Neural cell (in vitro differentiated cells): ENCODE results near the gene PTGIR. TPM values are rescaled to one million over a fixed set of nuclear protein-coding genes. Genes with fewer than 3 reads are reported as not detected.

Experiments used
- H2AFZ ChIP-seq: fragments of 200-600, 300-800 bp; sonication (generic), shearing (Covaris generic); 2 replicates; pipeline ENCODE4 v1.6.0; 2014; ENCODE audit warnings: low read depth, mild to moderate bottlenecking, antibody characterized with exemption, low read length, moderate library complexity
- H3F3A ChIP-seq: fragments of 200-600 bp; shearing (Covaris generic); 2 replicates; pipeline ENCODE4 v1.6.1; 2016; ENCODE audit warnings: mild to moderate bottlenecking, moderate library complexity, mixed read lengths, antibody characterized with exemption, low read length; ENCODE audit not compliant: insufficient read depth, poor library complexity, severe bottlenecking
- H3K27ac ChIP-seq: fragments of 200-600, 300-800 bp; sonication (generic), shearing (Covaris generic); 2 replicates; pipeline ENCODE4 v1.5.1; 2014; ENCODE audit warnings: mild to moderate bottlenecking, low read length, moderate library complexity
- H3K27me3 ChIP-seq: fragments of 300-800, 200-600 bp; sonication (generic), shearing (Covaris generic); 2 replicates; pipeline ENCODE4 v1.6.0; 2014; ENCODE audit warnings: mild to moderate bottlenecking, low read depth, low read length, moderate library complexity; ENCODE audit not compliant: insufficient read depth
- H3K36me3 ChIP-seq: fragments of 300-800, 200-600 bp; sonication (generic), shearing (Covaris generic); 2 replicates; pipeline ENCODE4 v1.5.1; 2014; ENCODE audit warnings: mild to moderate bottlenecking, antibody characterized with exemption, low read length, moderate library complexity; ENCODE audit not compliant: insufficient read depth
- H3K4me2 ChIP-seq: fragments of 300-800, 200-600 bp; sonication (generic), shearing (Covaris generic); 2 replicates; pipeline ENCODE4 v1.6.0; 2014; ENCODE audit warnings: mild to moderate bottlenecking, low read length
- H3K4me3 ChIP-seq: fragments of 300-800, 200-600 bp; sonication (generic), shearing (Covaris generic); 2 replicates; pipeline ENCODE4 v1.5.1; 2014; ENCODE audit warnings: mild to moderate bottlenecking, low read length, moderate library complexity
- H3K79me2 ChIP-seq: fragments of 200-600 bp; shearing (Covaris generic); replicated peaks from 2 replicates; pipeline ENCODE4 v1.6.0; 2014; ENCODE audit warnings: mild to moderate bottlenecking, low read length, moderate library complexity; ENCODE audit not compliant: insufficient read depth
- H3K9ac ChIP-seq: fragments of 300-800, 200-600 bp; sonication (generic), shearing (Covaris generic); 2 replicates; pipeline ENCODE4 v1.6.1; 2016; ENCODE audit warnings: mild to moderate bottlenecking, low read length, mixed read lengths
- H3K9me2 ChIP-seq: fragments of 200-600 bp; shearing (Covaris generic); 2 replicates; pipeline ENCODE4 v1.6.1; 2016; ENCODE audit warnings: mild to moderate bottlenecking, low read length, mixed read lengths; ENCODE audit not compliant: insufficient read depth
- H3K9me3 ChIP-seq: fragments of 200-600, 300-800 bp; sonication (generic), shearing (Covaris generic); 2 replicates; pipeline ENCODE4 v1.6.1; 2016; ENCODE audit warnings: mild to moderate bottlenecking, mixed run types, low read length, moderate library complexity, mixed read lengths
- H4K20me1 ChIP-seq: fragments of 200-600 bp; shearing (Covaris generic); 2 replicates; pipeline ENCODE4 v1.6.1; 2016; ENCODE audit warnings: mild to moderate bottlenecking, mixed run types; ENCODE audit not compliant: insufficient read depth
- EP300 ChIP-seq: fragments of 450-650 bp; conservative IDR thresholded peaks from 2 replicates; pipeline ENCODE4 v1.6.1; 2014; ENCODE audit warnings: antibody characterized with exemption, mild to moderate bottlenecking, moderate library complexity; ENCODE audit not compliant: poor library complexity, severe bottlenecking
- EZH2 ChIP-seq: fragments of 200-600, 300-800 bp; shearing (Covaris generic), sonication (generic); IDR thresholded peaks from 2 replicates; pipeline ENCODE4 v1.6.1; 2014; ENCODE audit warnings: antibody characterized with exemption, low read length, borderline replicate concordance, mild to moderate bottlenecking; ENCODE audit not compliant: insufficient read depth, poor library complexity, severe bottlenecking
- MXI1 ChIP-seq: fragments of 450-650 bp; conservative IDR thresholded peaks from 2 replicates; pipeline ENCODE4 v1.6.1; 2014; ENCODE audit warnings: antibody characterized with exemption, mild to moderate bottlenecking; ENCODE audit not compliant: poor library complexity, severe bottlenecking
- POLR2AphosphoS5 ChIP-seq: IDR thresholded peaks from 2 replicates; pipeline ENCODE4 v1.6.1; 2012
- RAD21 ChIP-seq: fragments of 450-650 bp; conservative IDR thresholded peaks from 2 replicates; pipeline ENCODE4 v1.6.1; 2014; ENCODE audit warnings: antibody characterized with exemption, mild to moderate bottlenecking, moderate library complexity
- SMC3 ChIP-seq: fragments of 450-650 bp; conservative IDR thresholded peaks from 2 replicates; pipeline ENCODE4 v1.6.1; 2014; ENCODE audit warnings: antibody characterized with exemption, mild to moderate bottlenecking, moderate library complexity; ENCODE audit not compliant: poor library complexity
- TAF1 ChIP-seq: IDR thresholded peaks from 2 replicates; pipeline ENCODE4 v1.6.1; 2012; ENCODE audit warnings: low read depth
- polyA plus RNA-seq: library from polyadenylated mRNA; depleted of rRNA; stranded (reverse); fragments of >200 nt; gene quantifications from 2 replicates; pipeline ENCODE4 v1.2.3, GENCODE V29; 2014
- TF ChIP-seq, protein P1 (sequence below): IDR thresholded peaks from 2 replicates; pipeline ENCODE4 v1.6.1; 2012; ENCODE audit warnings: borderline replicate concordance
- TF ChIP-seq, protein P2 (sequence below): fragments of 450-650 bp; IDR thresholded peaks from 2 replicates; pipeline ENCODE4 v1.5.1; 2014; ENCODE audit warnings: antibody characterized with exemption, mild to moderate bottlenecking, moderate library complexity; ENCODE audit not compliant: poor library complexity, severe bottlenecking

Gene PTGIR
- polyA plus RNA-seq, 1 donor from 2014 or later: not detected

DNA sequence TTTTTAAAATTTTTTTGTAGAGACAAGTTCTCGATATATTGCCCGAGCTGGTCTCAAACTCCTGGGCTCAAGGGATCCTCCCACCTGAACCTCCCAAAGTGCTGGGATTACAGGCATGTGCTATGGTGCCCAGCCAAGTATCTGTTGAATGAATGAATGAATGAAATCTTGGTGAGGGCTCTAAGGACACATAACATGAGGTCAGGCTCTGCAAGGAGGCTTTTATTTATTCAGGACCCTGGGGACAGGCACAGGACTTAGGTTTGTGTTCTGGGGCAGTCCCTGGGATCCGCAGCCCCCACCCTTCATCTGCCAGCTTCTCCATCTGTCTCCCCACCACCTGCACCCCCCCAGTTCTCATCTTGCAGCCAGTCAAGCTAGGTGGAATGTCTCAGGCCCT is 4.6 kb downstream of the PTGIR start:
- Histone ChIP-seq H3K79me2 (no peaks in the 10 kb centered on the region), H3K27ac (no peak overlapping the region), H3K27me3 (no peaks in the 10 kb centered on the region), H3F3A (no peaks in the 10 kb centered on the region), H3K4me2 (no peak overlapping the region), H3K9me2 (no peaks in the 10 kb centered on the region), H3K36me3 (no peaks in the 10 kb centered on the region), H2AFZ (no peak overlapping the region), H3K9ac (no peak overlapping the region), H3K9me3 (no peaks in the 10 kb centered on the region), H4K20me1 (no peaks in the 10 kb centered on the region), H3K4me3 (no peak overlapping the region)
- TF ChIP-seq MXI1 (no peak), EP300 (no peak)

DNA sequence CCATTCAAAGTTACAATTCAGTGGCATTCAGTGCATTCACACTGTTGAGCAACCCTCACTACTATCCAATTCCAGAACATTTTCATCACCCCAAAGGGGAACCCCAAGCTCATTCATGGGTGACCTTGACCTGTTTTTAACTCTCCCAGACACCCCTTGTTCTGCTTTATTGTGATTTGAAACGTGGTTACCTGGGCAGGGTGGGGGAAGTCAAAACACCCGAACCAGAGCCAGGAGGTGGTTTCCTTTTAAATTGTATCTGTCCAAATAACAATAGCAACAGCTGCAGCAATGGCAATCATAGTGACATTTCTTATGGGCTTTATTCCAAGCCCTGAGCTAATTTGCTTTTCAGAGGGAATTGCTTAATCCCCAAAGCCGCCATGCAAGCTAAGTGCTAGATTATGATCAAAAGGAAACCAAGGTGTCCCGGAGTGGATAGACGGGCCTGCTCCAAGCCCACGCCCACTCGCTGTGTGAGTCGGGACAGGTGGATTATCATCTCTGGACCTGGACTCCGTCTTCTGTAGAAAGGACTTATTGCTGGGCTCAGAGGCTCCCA is 6.1 kb downstream of the PTGIR start:
- TF ChIP-seq RAD21 (no peak), EP300 (no peak), TAF1 (no peak), EZH2 (no peak)
- H3K27ac ChIP-seq: no peak overlapping the region
- no peaks in the 10 kb centered on the region for H3K36me3 ChIP-seq

DNA sequence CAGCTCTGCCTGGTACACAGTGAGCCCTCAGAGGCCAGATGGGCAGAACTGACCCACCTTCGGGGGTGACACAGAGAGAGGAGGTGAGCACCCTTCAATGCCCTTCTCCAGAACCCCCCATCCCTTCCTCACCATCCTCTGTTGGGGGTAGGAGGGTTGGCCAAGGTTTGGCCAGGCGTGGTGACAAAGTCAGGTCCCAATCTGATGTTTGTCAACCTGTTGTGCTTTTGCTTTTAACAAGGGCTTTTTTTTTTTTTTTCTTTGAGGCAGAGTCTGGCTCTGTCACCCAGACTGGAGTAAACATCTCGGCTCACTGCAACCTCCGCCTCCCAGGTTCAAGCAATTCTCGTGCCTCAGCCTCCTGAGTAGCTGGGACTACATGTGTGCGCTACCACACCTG is 7.3 kb downstream of the PTGIR start:
- no peak overlapping the region for H3K9ac ChIP-seq
- H3K4me3 ChIP-seq: no peak overlapping the region
- no peaks in the 10 kb centered on the region for H3K36me3 ChIP-seq
- no peaks in the 10 kb centered on the region for H3F3A ChIP-seq
- H4K20me1 ChIP-seq: no peaks in the 10 kb centered on the region
- no peak overlapping the region for H2AFZ ChIP-seq
- no peak overlapping the region for H3K4me2 ChIP-seq
- no peaks in the 10 kb centered on the region for H3K27me3 ChIP-seq
- H3K9me3 ChIP-seq: no peaks in the 10 kb centered on the region
- H3K79me2 ChIP-seq: no peaks in the 10 kb centered on the region
- H3K27ac ChIP-seq: no peak overlapping the region
- no peaks in the 10 kb centered on the region for H3K9me2 ChIP-seq
- no peak for TF ChIP-seq EP300
- no peak for TF ChIP-seq POLR2AphosphoS5
- no peak for TF ChIP-seq SMC3
- TF ChIP-seq, protein P1, sequence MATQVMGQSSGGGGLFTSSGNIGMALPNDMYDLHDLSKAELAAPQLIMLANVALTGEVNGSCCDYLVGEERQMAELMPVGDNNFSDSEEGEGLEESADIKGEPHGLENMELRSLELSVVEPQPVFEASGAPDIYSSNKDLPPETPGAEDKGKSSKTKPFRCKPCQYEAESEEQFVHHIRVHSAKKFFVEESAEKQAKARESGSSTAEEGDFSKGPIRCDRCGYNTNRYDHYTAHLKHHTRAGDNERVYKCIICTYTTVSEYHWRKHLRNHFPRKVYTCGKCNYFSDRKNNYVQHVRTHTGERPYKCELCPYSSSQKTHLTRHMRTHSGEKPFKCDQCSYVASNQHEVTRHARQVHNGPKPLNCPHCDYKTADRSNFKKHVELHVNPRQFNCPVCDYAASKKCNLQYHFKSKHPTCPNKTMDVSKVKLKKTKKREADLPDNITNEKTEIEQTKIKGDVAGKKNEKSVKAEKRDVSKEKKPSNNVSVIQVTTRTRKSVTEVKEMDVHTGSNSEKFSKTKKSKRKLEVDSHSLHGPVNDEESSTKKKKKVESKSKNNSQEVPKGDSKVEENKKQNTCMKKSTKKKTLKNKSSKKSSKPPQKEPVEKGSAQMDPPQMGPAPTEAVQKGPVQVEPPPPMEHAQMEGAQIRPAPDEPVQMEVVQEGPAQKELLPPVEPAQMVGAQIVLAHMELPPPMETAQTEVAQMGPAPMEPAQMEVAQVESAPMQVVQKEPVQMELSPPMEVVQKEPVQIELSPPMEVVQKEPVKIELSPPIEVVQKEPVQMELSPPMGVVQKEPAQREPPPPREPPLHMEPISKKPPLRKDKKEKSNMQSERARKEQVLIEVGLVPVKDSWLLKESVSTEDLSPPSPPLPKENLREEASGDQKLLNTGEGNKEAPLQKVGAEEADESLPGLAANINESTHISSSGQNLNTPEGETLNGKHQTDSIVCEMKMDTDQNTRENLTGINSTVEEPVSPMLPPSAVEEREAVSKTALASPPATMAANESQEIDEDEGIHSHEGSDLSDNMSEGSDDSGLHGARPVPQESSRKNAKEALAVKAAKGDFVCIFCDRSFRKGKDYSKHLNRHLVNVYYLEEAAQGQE: no peak
- no peak for TF ChIP-seq RAD21
- TF ChIP-seq TAF1: no peak
- TF ChIP-seq EZH2: no peak
- TF ChIP-seq MXI1: no peak
- TF ChIP-seq, protein P2, sequence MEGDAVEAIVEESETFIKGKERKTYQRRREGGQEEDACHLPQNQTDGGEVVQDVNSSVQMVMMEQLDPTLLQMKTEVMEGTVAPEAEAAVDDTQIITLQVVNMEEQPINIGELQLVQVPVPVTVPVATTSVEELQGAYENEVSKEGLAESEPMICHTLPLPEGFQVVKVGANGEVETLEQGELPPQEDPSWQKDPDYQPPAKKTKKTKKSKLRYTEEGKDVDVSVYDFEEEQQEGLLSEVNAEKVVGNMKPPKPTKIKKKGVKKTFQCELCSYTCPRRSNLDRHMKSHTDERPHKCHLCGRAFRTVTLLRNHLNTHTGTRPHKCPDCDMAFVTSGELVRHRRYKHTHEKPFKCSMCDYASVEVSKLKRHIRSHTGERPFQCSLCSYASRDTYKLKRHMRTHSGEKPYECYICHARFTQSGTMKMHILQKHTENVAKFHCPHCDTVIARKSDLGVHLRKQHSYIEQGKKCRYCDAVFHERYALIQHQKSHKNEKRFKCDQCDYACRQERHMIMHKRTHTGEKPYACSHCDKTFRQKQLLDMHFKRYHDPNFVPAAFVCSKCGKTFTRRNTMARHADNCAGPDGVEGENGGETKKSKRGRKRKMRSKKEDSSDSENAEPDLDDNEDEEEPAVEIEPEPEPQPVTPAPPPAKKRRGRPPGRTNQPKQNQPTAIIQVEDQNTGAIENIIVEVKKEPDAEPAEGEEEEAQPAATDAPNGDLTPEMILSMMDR: no peak

More for the DNA sequence above, 6.1 kb downstream of the PTGIR start:
- Histone ChIP-seq H3F3A (no peaks in the 10 kb centered on the region), H2AFZ (no peak overlapping the region), H3K27me3 (no peaks in the 10 kb centered on the region), H3K9me2 (no peaks in the 10 kb centered on the region), H3K9me3 (no peaks in the 10 kb centered on the region), H4K20me1 (no peaks in the 10 kb centered on the region), H3K4me3 (no peak overlapping the region), H3K79me2 (no peaks in the 10 kb centered on the region), H3K4me2 (no peak overlapping the region), H3K9ac (no peak overlapping the region)
